ENCODE data around the gene IRGQ.
"Not testable (repeated sequence)": the region's sequence is repeated elsewhere in the genome, so short reads cannot be mapped to it uniquely, and the experiment has no call there.

IRGQ gene

DNA sequence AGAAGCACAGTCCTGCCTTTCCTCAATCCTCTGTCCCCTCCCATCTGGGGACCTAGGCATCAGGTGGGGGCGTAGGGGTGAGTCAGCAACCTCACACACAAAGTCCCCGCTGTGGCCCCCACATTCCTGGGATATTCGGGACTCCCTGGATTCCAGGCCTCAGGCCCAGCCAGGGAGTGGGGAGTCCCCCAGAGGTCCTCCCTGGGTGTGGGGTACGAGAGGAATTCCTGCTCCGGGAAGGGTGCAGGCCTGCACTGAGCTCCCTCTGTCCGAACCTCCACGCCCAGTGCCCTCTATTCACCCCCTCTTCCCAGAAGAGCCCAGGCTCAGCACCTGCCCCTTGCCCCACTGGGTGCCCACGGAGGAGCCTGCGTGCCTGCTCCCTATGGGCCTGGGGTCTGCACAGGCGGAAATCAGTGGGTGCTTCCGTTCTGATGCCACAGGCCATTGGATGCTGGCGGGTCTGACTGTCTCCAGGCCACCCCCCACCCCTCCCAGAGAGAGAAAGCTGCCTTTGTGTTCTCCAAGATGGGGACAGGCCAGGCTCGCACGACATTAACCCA is 40.3 kb upstream of the IRGQ start:
- Histone ChIP-seq H3K4me3 (ENCODE audit: low read depth in 1 of 2, low read length in 2 of 2) (no peak overlapping the region), H3K27me3 (ENCODE audit: insufficient read depth, low read length, poor library complexity) (peaks cover 22% of the 10 kb centered on the region), H3K79me2 (ENCODE audit: insufficient read depth, low read length) (no peaks in the 10 kb centered on the region), H3K9me3 (ENCODE audit: insufficient read depth, low read length, severe bottlenecking) (no peaks in the 10 kb centered on the region), H3K4me2 (ENCODE audit: insufficient read depth, low read length) (no peak overlapping the region), H3K9ac (ENCODE audit: low read depth, low read length) (no peak overlapping the region), H3K27ac (ENCODE audit: low read length) (no peak overlapping the region), H2AFZ (ENCODE audit: low read depth, low read length) (no peak overlapping the region), H3K4me1 (ENCODE audit: insufficient read depth, low read length) (peaks cover 20% of the 10 kb centered on the region), H3K36me3 (ENCODE audit: insufficient read depth, low read length) (no peaks in the 10 kb centered on the region), H4K20me1 (ENCODE audit: insufficient read depth, low read length) (peaks cover 5% of the 10 kb centered on the region; the same call in 1 of the 2 replicates)
- ATAC-seq (ENCODE audit: insufficient read depth, low read depth) (no peak), DNase-seq (no peak)
- TF ChIP-seq EZH2 (IDR thresholded peaks at IDR 0.05; ENCODE audit: borderline replicate concordance, low read depth, low read length, severe bottlenecking): no peak
- TF ChIP-seq, protein P1, sequence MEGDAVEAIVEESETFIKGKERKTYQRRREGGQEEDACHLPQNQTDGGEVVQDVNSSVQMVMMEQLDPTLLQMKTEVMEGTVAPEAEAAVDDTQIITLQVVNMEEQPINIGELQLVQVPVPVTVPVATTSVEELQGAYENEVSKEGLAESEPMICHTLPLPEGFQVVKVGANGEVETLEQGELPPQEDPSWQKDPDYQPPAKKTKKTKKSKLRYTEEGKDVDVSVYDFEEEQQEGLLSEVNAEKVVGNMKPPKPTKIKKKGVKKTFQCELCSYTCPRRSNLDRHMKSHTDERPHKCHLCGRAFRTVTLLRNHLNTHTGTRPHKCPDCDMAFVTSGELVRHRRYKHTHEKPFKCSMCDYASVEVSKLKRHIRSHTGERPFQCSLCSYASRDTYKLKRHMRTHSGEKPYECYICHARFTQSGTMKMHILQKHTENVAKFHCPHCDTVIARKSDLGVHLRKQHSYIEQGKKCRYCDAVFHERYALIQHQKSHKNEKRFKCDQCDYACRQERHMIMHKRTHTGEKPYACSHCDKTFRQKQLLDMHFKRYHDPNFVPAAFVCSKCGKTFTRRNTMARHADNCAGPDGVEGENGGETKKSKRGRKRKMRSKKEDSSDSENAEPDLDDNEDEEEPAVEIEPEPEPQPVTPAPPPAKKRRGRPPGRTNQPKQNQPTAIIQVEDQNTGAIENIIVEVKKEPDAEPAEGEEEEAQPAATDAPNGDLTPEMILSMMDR (IDR thresholded peaks at IDR 0.05; ENCODE audit: borderline replicate concordance, extremely low read depth, low read length, poor library complexity, severe bottlenecking): no peak

DNA sequence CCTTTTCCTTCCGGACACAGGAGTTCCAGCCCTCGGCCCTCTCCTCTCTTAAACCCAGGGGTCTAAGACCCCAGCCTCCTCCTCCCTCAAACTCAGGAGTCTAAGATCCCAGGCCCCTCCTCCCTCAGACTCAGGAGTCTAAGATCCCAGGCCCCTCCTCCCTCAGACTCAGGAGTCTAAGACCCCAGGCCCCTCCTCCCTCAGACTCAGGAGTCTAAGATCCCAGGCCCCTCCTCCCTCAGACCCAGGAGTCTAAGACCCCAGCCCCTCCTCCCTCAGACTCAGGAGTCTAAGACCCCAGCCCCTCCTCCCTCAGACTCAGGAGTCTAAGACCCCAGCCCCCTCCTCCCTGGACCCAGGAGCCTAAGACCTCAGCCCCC is 39.6 kb upstream of the IRGQ start:
- not testable (repeated sequence) for H3K4me3 ChIP-seq (ENCODE audit: low read depth in 1 of 2, low read length in 2 of 2); H3K9ac ChIP-seq (ENCODE audit: low read depth, low read length); H3K4me2 ChIP-seq (ENCODE audit: insufficient read depth, low read length); H3K27ac ChIP-seq (ENCODE audit: low read length); H3K79me2 ChIP-seq (ENCODE audit: insufficient read depth, low read length); H3K36me3 ChIP-seq (ENCODE audit: insufficient read depth, low read length); DNase-seq; H4K20me1 ChIP-seq (ENCODE audit: insufficient read depth, low read length); H3K9me3 ChIP-seq (ENCODE audit: insufficient read depth, low read length, severe bottlenecking); H2AFZ ChIP-seq (ENCODE audit: low read depth, low read length); ATAC-seq (ENCODE audit: insufficient read depth, low read depth)
- H3K4me1 ChIP-seq (ENCODE audit: insufficient read depth, low read length): peaks cover 20% of the 10 kb centered on the region
- H3K27me3 ChIP-seq (ENCODE audit: insufficient read depth, low read length, poor library complexity): peaks cover 22% of the 10 kb centered on the region

DNA sequence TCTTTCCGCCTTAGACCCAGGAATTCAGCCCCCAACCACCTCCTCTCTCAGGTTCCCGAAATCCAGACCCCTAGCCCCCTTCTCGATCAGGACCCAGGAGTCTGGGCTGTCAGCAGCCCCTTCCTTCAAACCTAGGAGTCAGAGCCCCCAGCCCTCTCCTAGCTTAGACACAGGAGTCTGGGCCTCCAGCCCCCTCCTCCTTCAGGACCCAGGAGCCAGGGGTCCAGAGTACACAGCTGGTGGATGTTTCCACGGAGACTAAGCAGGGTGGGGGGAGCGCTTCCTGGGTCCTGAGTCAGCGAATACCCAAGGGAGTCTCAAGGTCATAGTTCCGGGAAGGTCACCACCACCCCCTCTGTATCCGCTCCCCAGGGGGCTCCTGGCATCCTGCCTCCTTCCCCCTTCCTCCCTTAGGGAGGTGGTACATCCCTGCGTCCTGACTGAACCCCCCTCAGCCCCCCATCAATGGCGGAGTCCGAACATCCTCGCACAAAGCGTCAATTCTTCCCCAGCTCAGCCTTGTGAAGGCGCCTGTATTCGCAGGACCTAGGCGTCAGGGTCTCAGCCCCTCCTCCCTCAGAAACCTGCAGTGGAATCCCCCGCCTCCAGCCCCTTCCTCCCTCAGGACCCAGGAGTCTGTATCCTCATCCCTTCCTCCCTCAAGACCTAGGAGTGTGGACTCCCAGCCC is 39.1 kb upstream of the IRGQ start:
- Histone ChIP-seq H3K4me3 (ENCODE audit: low read depth in 1 of 2, low read length in 2 of 2) (no peak overlapping the region), H3K27me3 (ENCODE audit: insufficient read depth, low read length, poor library complexity) (peaks cover 18% of the 10 kb centered on the region), H3K9me3 (ENCODE audit: insufficient read depth, low read length, severe bottlenecking) (no peaks in the 10 kb centered on the region), H4K20me1 (ENCODE audit: insufficient read depth, low read length) (peaks cover 5% of the 10 kb centered on the region; the same call in 1 of the 2 replicates), H3K9ac (ENCODE audit: low read depth, low read length) (no peak overlapping the region), H3K4me1 (ENCODE audit: insufficient read depth, low read length) (peaks cover 16% of the 10 kb centered on the region), H3K79me2 (ENCODE audit: insufficient read depth, low read length) (no peaks in the 10 kb centered on the region), H3K4me2 (ENCODE audit: insufficient read depth, low read length) (no peak overlapping the region), H3K27ac (ENCODE audit: low read length) (no peak overlapping the region), H3K36me3 (ENCODE audit: insufficient read depth, low read length) (no peaks in the 10 kb centered on the region), H2AFZ (ENCODE audit: low read depth, low read length) (no peak overlapping the region)
- ATAC-seq (ENCODE audit: insufficient read depth, low read depth) (no peak), DNase-seq (no peak)
- TF ChIP-seq, protein P1 (IDR thresholded peaks at IDR 0.05; ENCODE audit: borderline replicate concordance, extremely low read depth, low read length, poor library complexity, severe bottlenecking): no peak
- TF ChIP-seq EZH2 (IDR thresholded peaks at IDR 0.05; ENCODE audit: borderline replicate concordance, low read depth, low read length, severe bottlenecking): no peak

DNA sequence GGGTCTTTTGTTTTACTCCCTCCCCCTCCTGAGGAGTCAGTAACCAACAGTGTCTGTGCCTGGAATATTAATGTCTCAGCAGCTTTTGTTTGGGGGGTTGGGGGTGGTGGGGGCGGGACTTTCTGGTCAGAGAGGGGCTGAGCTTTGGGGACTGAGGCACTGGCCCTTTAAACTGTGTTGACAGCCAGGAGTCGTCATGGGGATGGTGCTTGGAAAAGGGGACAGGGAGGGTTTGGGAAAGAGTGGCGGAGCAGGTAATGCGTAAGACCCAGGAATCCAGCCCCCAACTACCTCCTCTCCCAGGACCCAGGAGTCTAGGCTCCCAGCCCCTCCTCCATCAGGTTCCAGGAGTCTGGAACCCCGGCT is 38.6 kb upstream of the IRGQ start:
- H3K9ac ChIP-seq (ENCODE audit: low read depth, low read length): no peak overlapping the region
- no peaks in the 10 kb centered on the region for H3K36me3 ChIP-seq (ENCODE audit: insufficient read depth, low read length)
- peaks cover 5% of the 10 kb centered on the region; the same call in 1 of the 2 replicates for H4K20me1 ChIP-seq (ENCODE audit: insufficient read depth, low read length)
- ATAC-seq (ENCODE audit: insufficient read depth, low read depth) (no peak), DNase-seq (no peak)
- peaks cover 17% of the 10 kb centered on the region for H3K27me3 ChIP-seq (ENCODE audit: insufficient read depth, low read length, poor library complexity)
- H3K4me2 ChIP-seq (ENCODE audit: insufficient read depth, low read length): no peak overlapping the region
- H3K9me3 ChIP-seq (ENCODE audit: insufficient read depth, low read length, severe bottlenecking): no peaks in the 10 kb centered on the region
- H2AFZ ChIP-seq (ENCODE audit: low read depth, low read length): no peak overlapping the region
- H3K4me3 ChIP-seq (ENCODE audit: low read depth in 1 of 2, low read length in 2 of 2): no peak overlapping the region
- TF ChIP-seq, protein P1 (IDR thresholded peaks at IDR 0.05; ENCODE audit: borderline replicate concordance, extremely low read depth, low read length, poor library complexity, severe bottlenecking): no peak
- no peak for TF ChIP-seq EZH2 (IDR thresholded peaks at IDR 0.05; ENCODE audit: borderline replicate concordance, low read depth, low read length, severe bottlenecking)
- H3K79me2 ChIP-seq (ENCODE audit: insufficient read depth, low read length): no peaks in the 10 kb centered on the region
- peaks cover 13% of the 10 kb centered on the region for H3K4me1 ChIP-seq (ENCODE audit: insufficient read depth, low read length)
- no peak overlapping the region for H3K27ac ChIP-seq (ENCODE audit: low read length)
